A673 (cell line): ENCODE data around the gene CTU2. TPM values are rescaled to one million over a fixed set of nuclear protein-coding genes. Genes with fewer than 3 reads are reported as not detected.

Experiments used
- BruUV-seq: library from RNA; stranded (reverse); fragments of 400-500 nt; replicated peaks from 2 replicates; lab custom pipeline; 2021; lab: Mats Ljungman, UMichigan
- CTCF ChIA-PET: fragments of 300-600 bp; sonication (Branson Sonifier 250); formaldehyde crosslinking; loops from one replicate; lab custom pipeline; 2022; ENCODE audit warnings: antibody characterized with exemption; lab: Charles Lee
- POLR2A ChIA-PET: fragments of 300-600 bp; sonication (Branson Sonifier 250); formaldehyde crosslinking; loops from one replicate; lab custom pipeline; 2022; ENCODE audit warnings: antibody characterized with exemption; ENCODE audit not compliant: low non-redundant PET; lab: Charles Lee
- DNase-seq: peaks from one replicate; pipeline ENCODE4 v3.0.0-alpha.2; 2015; ENCODE audit warnings: low spot score
- H3K27ac ChIP-seq: fragments of 200-600 bp; sonication (generic); 2 replicates; pipeline ENCODE4 v1.5.1; 2016; ENCODE audit warnings: mixed run types, low read depth, mild to moderate bottlenecking, mixed read lengths, antibody characterized with exemption, low read length; ENCODE audit not compliant: poor library complexity, severe bottlenecking
- H3K27me3 ChIP-seq: fragments of 200-600 bp; sonication (generic); replicated peaks from 2 replicates; pipeline ENCODE4 v1.6.1; 2017; ENCODE audit warnings: mixed run types, low read depth, mild to moderate bottlenecking, mixed read lengths, antibody characterized with exemption, low read length; ENCODE audit not compliant: insufficient read depth, poor library complexity
- H3K36me3 ChIP-seq: fragments of 200-600 bp; sonication (generic); 2 replicates; pipeline ENCODE4 v1.6.1; 2016; ENCODE audit warnings: mixed run types, mild to moderate bottlenecking, mixed read lengths, antibody characterized with exemption, low read length; ENCODE audit not compliant: insufficient read depth, poor library complexity, severe bottlenecking
- H3K4me1 ChIP-seq: fragments of 200-600 bp; sonication (generic); 2 replicates; pipeline ENCODE4 v1.6.1; 2017; ENCODE audit warnings: mixed run types, mild to moderate bottlenecking, mixed read lengths, antibody characterized with exemption, low read length; ENCODE audit not compliant: insufficient read depth, poor library complexity, severe bottlenecking
- H3K4me3 ChIP-seq: fragments of 200-600 bp; sonication (generic); 2 replicates; pipeline ENCODE4 v1.5.1; 2016; ENCODE audit warnings: low read depth, mixed run types, mild to moderate bottlenecking, mixed read lengths, low read length; ENCODE audit not compliant: poor library complexity, severe bottlenecking
- H3K9me3 ChIP-seq: fragments of 200-600 bp; sonication (generic); 2 replicates; pipeline ENCODE4 v1.6.1; 2016; ENCODE audit warnings: mixed run types, low read depth, mild to moderate bottlenecking, mixed read lengths, antibody characterized with exemption, low read length; ENCODE audit not compliant: poor library complexity, severe bottlenecking
- EZH2 ChIP-seq: fragments of 200-600 bp; sonication (generic); IDR thresholded peaks from 2 replicates; pipeline ENCODE4 v1.6.1; 2017; ENCODE audit warnings: borderline replicate concordance, low read depth, mild to moderate bottlenecking, mixed read lengths, antibody characterized with exemption, low read length; ENCODE audit not compliant: poor library complexity, severe bottlenecking
- intact Hi-C: fragments of 100-400 bp; cut with micrococcal nuclease; formaldehyde crosslinking; loops from one replicate; pipeline ENCODE4 v1.10.0; 2022; ENCODE audit not compliant: unreplicated experiment
- total RNA-seq: library from RNA; stranded (reverse); gene quantifications from 2 replicates; pipeline ENCODE4 v1.2.3, GENCODE V29; 2021
- TF ChIP-seq, protein P1 (sequence below): fragments of 300-800, 200-600 bp; sonication (generic); conservative IDR thresholded peaks from 2 replicates; pipeline ENCODE4 v1.5.1; 2017; ENCODE audit warnings: low read depth, mild to moderate bottlenecking, antibody characterized with exemption, low read length, moderate library complexity, mixed read lengths

CTU2 gene
- total RNA-seq, 1 experiment from 2014 or later: 47.5 TPM

DNA sequence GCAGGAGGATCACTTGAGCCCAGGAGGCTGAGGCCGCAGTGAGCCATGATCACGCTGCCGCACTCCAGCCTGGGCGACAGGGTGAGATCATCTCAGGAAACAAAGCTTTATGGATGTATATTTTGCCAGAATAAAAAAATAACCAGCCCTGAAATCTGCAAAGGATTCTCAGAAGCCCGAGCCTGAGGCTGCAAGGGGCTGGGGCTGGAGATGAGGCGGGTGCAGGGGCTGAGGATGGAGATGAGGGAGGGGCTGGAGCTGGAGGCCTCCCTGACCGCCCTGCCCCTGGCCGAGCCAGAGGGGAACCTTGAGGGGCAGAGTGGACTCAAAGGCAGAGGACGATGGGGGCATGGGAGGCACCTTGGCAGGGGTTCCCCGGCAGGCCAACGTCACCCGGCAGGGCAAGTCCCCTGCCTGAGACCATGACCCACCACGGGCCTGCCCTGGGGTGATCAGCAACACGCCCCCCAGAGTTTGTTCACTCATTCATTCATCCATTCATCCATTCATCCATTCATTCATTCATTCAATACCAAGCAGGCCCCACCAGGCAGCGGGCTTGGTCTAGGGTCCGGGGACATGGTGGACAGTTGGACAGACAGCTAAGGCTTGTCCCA is 46.2 kb downstream of the CTU2 start:
- ChIA-PET CTCF (no interaction called here), POLR2A (no interaction called here)
- intact Hi-C loops: loop anchor here (10.0 kb wide), 1 partner anchor 462 kb away; the partner anchor contains the start of gene ZNF778
- H3K4me3 ChIP-seq: no peak overlapping the region
- H3K36me3 ChIP-seq: no peaks in the 10 kb centered on the region
- no peaks in the 10 kb centered on the region for H3K9me3 ChIP-seq
- H3K4me1 ChIP-seq: no peaks in the 10 kb centered on the region
- H3K27ac ChIP-seq: no peak overlapping the region
- H3K27me3 ChIP-seq: no peaks in the 10 kb centered on the region
- BruUV-seq: no TSS peak
- TF ChIP-seq, protein P1, sequence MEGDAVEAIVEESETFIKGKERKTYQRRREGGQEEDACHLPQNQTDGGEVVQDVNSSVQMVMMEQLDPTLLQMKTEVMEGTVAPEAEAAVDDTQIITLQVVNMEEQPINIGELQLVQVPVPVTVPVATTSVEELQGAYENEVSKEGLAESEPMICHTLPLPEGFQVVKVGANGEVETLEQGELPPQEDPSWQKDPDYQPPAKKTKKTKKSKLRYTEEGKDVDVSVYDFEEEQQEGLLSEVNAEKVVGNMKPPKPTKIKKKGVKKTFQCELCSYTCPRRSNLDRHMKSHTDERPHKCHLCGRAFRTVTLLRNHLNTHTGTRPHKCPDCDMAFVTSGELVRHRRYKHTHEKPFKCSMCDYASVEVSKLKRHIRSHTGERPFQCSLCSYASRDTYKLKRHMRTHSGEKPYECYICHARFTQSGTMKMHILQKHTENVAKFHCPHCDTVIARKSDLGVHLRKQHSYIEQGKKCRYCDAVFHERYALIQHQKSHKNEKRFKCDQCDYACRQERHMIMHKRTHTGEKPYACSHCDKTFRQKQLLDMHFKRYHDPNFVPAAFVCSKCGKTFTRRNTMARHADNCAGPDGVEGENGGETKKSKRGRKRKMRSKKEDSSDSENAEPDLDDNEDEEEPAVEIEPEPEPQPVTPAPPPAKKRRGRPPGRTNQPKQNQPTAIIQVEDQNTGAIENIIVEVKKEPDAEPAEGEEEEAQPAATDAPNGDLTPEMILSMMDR: no peak
- TF ChIP-seq EZH2: no peak
- no peak for DNase-seq

DNA sequence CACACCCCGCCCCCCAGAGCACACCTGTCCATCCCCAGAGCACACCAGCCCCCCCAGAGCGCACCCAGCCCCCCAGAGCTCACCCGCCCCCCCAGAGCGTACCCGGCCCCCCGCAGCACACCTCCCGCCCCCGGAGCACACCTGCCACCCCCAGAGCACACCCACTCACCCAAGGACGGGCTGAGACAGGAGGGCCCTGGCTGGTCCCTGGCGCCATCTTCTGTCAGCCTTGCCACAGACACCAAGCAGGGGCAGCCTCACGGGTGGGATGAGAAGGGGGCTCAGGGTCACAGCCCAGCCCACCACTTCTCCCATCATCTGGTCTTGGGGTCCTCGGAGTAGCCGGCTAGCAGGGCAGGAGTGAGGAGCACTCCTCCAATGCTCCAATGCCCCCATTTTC is 46.9 kb downstream of the CTU2 start:
- ChIA-PET CTCF (interaction anchor here (1.1 kb wide), 1 partner anchor 16 kb away, joined by 8 read pairs; no protein-coding TSS in a partner anchor), POLR2A (no interaction called here)
- BruUV-seq: no TSS peak
- no peak for TF ChIP-seq EZH2
- TF ChIP-seq, protein P1: no peak
- Histone ChIP-seq H3K4me1 (no peaks in the 10 kb centered on the region), H3K27me3 (no peaks in the 10 kb centered on the region), H3K36me3 (no peaks in the 10 kb centered on the region), H3K27ac (peak overlapping the region; percentile 54), H3K4me3 (no peak overlapping the region), H3K9me3 (no peaks in the 10 kb centered on the region)
- no peak for DNase-seq
- intact Hi-C loops: loop anchor here (10.0 kb wide), 1 partner anchor 462 kb away; the partner anchor contains the start of gene ZNF778

DNA sequence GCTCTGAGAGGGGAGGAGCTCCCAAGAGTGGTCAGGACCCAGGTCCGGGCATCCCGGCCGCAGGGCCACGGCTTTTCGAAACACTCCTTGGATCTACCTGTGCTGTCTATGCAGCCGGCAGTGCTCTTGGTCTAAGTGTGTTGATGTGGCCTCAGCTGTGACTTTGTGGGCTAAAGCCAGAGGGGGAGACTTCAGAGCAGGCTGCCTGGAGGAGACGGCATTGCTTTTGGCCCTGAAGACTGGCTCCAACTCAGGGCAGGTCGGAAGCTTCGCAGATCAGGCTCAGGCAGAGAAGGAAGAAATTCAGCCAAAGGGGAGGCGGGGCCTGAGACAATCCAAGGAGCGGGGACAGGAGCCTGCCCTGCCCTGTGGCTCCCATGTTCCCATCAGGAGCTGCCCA is 47.3 kb downstream of the CTU2 start:
- peak overlapping the region; percentile 54 for H3K27ac ChIP-seq

More for the DNA sequence above, 47.3 kb downstream of the CTU2 start:
- H3K4me1 ChIP-seq: no peaks in the 10 kb centered on the region
- POLR2A ChIA-PET: no interaction called here
- H3K4me3 ChIP-seq: no peak overlapping the region
- no peaks in the 10 kb centered on the region for H3K27me3 ChIP-seq
- no peak for DNase-seq
- TF ChIP-seq, protein P1: no peak
- TF ChIP-seq EZH2: no peak
- no peaks in the 10 kb centered on the region for H3K36me3 ChIP-seq
- intact Hi-C loops: loop anchor here (10.0 kb wide), 1 partner anchor 461 kb away; the partner anchor contains the start of gene ZNF778
- BruUV-seq: no TSS peak
- H3K9me3 ChIP-seq: no peaks in the 10 kb centered on the region
- CTCF ChIA-PET: interaction anchor here (1.1 kb wide), 1 partner anchor 16 kb away, joined by 8 read pairs; no protein-coding TSS in a partner anchor
